Cerebellar cortex (tissue), 1 donor: ENCODE results near the gene SPRED1.
A peak's percentile ranks its signal among the peaks of the same experiment; 100 is the strongest.
"Not testable (repeated sequence)": the region's sequence is repeated elsewhere in the genome, so short reads cannot be mapped to it uniquely, and the experiment has no call there.

Experiments used
- DNase-seq: peaks from one replicate; pipeline ENCODE4 v3.0.0-alpha.2; 2015; ENCODE audit warnings: low spot score

Gene SPRED1

DNA sequence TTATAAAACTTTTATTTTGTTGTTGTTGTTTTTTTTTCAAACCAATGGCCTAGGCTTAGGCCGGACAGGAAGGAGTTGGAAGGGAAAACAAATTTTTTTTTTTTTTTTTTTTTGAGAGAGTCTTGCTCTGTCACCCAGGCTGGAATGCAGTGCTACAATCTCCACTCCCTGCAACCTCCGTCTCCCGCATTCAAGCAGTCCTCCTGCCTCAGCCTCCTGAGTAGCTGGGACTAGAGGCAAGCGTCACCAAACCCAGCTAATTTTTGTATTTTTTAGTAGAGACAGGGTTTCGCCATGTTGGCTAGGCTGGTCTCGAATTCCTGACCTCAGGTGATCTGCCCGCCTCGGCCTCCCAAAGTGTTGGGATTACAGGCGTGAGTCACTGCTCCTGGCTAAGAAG lies 15.6 kb upstream of the SPRED1 start:
- DNase-seq: not testable (repeated sequence)

DNA sequence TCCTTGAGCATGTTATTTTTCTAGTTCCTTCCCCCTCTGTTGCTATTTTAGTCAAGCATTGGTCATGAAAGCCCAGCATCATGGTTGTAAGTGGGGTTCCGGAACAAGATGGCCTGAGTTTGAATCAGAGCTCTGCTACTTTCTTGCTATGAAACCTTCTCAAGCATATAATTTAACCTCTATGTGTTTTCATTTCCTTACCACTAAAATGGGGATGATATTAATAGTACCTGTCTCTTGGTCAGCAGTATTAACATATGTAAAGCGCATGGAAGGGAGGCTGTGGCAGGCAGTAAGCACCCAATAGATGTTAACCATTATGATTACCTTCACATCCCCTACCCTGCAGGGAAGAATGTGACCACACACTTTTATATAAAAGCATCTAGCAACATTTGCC lies 14.3 kb upstream of the SPRED1 start:
- no peak for DNase-seq

- DNase-seq: no peak
Observed at GRCh38 chr15:38242055-38242454, 10.6 kb upstream of the SPRED1 start.

DNA sequence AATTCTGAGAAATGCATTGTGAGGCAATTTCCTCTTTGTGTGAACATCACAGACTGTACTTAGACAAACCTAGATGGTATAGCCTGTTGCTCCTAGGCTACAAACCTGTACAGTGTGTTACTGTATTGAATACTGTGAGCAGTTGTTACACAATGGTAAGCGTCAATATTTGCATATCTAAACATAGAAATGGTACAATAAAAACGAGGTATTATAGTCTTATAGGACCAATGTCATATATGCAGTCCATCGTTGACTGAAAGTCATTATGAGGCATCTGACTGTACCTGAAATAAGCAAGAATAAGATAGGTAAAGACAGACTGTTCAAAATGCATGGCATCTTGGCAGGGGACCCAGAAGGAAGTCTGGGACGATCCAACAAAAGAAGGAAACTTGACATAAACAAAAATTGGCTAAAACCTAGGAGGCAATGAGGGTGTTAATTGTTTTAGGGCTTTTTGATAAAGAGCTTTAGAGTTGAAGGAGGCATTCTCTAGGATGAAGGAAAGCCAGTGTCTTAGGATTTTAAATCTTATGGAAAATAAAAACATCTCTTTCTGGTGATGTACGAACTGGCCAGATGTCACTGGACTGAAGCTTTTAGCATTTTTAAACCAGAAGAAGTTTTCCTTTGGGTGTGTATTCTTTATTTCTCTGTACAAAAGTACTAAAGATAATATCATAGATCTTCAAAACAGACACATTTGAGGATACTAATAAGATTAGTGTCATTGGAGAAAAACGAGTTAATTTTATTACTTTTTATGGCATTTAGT lies 9.2 kb upstream of the SPRED1 start:
- DNase-seq: no peak

GRCh38 chr15:38247336-38247735 lies 5.3 kb upstream of the SPRED1 start:
- no peak for DNase-seq

- DNase-seq: peak; percentile 45
Observed at GRCh38 chr15:38253351-38253781, 730 bp downstream of the SPRED1 start.

DNA sequence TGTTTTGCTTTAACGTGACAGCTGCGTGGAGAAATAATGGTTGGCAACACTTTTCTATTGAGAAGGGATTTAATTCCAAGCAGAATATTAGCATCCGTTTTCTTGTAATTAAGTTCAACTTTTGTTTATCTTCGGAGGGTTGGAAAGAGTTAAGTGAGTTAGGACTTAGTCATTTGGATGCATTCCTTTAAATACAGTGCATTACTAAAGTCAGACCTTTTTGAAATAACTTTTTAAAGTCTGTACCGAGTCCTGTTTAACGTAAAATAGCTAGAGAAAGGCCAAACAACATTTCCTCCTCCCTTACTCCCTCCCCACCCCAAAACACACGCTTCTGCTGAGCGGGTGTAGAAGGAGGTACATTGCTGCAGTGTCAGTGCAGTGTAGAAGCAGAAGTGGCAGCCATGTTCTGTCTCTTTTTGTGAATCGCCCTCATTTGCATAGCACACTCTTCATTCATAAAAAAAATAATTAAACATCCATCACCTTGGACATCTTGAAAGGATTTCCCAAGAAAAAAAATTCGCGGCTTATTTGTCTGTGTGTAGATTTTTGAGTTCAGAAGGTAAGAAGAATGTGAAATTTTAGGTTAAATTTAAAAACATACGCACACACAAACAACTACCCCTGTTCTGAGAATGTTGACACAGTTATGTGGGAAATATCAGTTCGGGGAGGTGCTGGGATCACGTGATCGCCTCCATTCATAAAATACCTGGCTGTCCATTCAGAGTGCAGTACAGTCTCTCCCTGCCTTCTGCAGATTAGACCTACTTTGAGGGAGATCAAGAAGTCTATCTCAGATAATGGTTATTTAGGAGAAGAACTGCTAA lies 1.6 kb downstream of the SPRED1 start:
- peak; percentile 92 for DNase-seq

DNA sequence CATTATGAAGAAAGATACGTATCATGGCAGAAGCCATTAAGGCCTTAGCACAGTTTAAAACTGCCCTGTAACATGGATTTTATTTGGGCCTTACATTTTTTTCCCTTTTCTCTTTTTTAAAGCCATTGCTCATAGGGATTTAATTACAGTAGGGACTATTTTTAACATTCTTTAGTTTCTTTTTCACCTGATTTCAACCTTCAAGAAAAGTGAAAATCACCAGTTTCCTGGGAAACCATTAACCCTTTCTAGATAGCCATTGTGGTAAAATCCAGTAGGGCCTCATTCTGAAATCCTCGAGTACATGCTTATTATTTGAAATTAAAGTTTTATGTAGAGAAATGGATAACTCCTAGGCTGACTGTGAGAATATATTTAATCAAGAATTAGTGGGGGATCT lies 3.1 kb downstream of the SPRED1 start:
- no peak for DNase-seq

DNA sequence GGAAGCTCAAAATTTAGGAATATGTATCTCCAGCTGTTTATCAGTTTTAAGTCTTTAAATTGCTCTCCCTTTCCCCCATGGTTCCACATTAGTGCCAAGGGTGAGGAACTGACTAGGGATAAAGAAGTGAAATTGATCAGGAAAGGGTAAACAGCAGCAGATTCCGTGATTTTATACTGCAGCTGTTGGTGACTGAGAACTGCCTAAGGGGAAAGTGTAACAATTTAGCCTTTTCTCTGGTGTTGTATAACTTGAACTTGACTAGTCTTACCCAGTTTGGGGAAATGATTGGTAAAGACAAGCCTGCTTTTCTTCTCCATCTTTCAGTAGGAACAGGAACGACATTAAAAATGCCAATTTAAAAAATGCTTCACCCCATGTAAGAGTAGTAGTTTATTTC lies 5.0 kb downstream of the SPRED1 start:
- DNase-seq: no peak

DNA sequence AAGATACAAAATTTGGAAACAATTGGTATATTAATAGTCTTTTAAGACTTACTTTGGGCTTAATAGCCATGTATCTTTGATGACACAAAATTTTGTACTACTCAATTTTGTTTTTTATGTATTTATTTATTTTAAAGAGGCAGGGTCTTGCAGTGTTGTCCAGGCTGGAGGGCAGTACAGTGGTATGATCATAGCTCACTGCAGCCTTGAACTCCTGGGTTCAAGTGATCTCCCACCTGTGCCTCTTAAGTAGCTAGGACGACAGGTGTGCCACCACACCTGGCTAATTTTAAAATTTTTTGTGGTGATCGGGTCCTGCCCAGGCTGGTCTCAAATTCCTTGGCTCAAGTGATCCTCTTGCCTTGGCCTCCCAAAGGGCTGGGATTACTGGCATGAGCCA lies 6.5 kb downstream of the SPRED1 start:
- DNase-seq: no peak

GRCh38 chr15:38260077-38260476 lies 7.4 kb downstream of the SPRED1 start:
- no peak for DNase-seq

DNA sequence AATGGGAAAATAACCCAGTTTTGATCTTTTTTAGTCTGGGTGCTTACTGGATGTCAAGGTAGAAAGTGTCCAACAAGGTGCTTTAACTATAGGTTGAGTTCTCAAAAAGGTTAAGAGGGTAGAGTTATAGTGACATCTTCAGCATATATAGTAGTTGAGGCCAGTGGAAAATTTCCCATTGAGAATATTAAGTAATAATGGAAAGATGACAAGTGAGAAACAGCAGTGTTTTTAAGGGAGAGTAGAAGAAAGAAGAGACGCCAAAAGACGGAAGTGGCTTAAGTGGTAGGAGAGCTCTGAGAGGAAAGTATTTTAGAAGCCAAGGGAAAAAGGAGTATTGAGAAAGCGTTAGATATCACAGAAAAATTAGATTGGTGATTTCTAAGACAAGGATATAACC lies 10.6 kb downstream of the SPRED1 start:
- no peak for DNase-seq

- DNase-seq: no peak
Observed at GRCh38 chr15:38263996-38264395, 11.4 kb downstream of the SPRED1 start.

GRCh38 chr15:38266247-38266986 lies 13.8 kb downstream of the SPRED1 start:
- peak; percentile 31 for DNase-seq

- DNase-seq: no peak
Observed at GRCh38 chr15:38267421-38268022, 14.9 kb downstream of the SPRED1 start.

DNA sequence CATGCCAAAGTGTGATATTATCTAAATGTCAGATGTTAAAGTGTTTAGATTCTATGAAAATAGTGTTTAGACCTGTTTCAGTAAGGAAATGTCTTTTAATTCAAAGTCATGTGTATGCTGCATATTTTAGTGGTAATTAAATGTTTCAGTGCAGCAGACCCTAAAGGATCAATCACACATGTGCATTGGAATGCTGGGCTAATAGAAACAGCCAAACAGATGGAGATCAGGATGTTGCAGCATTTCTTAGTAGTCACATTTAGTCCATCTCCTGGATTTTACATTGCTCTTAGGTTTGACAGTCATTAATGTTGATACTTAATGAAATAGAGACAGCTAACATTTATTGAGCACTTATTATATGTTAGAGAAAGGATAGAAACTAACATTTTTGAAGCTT lies 18.5 kb downstream of the SPRED1 start:
- DNase-seq: no peak

GRCh38 chr15:38271895-38272294 lies 19.3 kb downstream of the SPRED1 start:
- DNase-seq: no peak

DNA sequence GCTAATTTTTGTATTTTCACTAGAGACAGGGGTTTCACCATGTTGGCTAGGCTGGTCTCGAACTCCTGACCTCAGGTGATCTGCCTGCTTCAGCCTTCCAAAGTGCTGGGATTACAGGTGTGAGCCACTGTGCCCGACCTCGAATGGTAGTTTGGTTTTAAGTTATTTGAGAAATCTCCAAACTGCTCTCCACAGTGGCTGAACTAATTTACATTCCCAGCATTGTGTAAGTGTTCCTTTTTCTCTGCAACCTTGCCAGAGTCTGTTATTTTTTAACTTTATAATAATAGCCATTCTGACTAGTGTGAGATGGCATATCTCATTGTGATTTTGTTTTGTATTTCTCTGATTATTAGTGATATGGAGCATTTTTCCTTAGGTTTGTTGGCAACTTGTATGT lies 19.8 kb downstream of the SPRED1 start:
- not testable (repeated sequence) for DNase-seq

GRCh38 chr15:38274135-38274534 lies 21.5 kb downstream of the SPRED1 start:
- no peak for DNase-seq

DNA sequence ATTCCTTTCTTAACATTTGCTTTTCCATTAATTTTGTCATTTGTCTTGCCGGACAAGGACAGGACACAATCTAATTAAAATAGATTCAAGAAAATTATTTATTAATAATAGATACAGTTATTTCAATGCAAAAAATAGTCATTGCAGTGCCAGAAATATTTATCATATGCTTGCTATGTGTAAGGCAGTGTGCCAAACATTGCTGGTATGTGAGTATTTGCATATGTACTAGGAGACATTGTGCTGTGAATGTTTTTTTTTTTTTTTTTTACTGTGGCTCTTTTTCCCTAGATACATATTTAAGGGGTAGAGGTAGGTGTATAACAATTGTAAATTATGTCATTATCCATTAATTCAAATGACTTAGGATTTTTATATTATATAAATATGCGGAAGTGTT lies 23.3 kb downstream of the SPRED1 start:
- no peak for DNase-seq

- DNase-seq: not testable (repeated sequence)
Observed at GRCh38 chr15:38277281-38277680, 24.6 kb downstream of the SPRED1 start.

- DNase-seq: no peak
Observed at GRCh38 chr15:38281031-38281430, 28.4 kb downstream of the SPRED1 start.
